ENCODE measurements around the gene VSIG10L2.

- TF ChIP-seq POLR2A (IDR thresholded peaks at IDR 0.05) (no peak), CTCF (IDR thresholded peaks at IDR 0.05) (no peak), POLR2AphosphoS5 (IDR thresholded peaks at IDR 0.05) (no peak)
These were observed 48.7 kb downstream of the VSIG10L2 start for GRCh38 chr11:125994509-125994908.

Data from upper lobe of left lung (tissue), 4 donors.